ENCODE data around the gene TREML4.

DNA sequence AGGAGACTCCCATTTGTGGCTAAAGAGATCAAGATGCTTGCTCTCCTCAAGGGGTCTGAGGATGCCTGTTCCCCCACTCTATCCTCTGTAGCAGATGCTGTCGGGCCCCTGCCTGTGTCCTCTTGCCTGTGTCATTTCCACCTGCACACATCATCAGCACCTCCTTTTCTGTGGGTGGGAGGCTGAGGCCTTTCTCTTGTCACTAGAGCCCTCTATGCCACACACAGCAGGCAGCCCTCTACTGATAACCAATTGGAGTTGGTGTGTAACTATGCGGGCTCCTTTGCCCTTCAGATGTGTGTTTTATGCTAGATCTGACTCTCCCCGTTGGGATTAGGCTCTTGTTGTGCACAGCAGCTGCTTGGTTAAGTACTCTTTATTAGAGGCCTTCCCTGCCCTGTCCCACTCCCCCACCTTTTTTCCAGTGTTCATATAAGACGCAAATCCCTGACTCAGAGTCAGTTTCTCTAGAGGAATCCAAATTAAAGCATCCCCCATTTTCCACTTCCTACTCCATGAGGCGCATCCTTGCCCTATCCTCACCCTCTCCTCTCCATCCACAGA, 34.9 kb upstream of the TREML4 start:
- no peak for TF ChIP-seq CTCF (IDR thresholded peaks at IDR 0.05)
- no peak for TF ChIP-seq POLR2A (IDR thresholded peaks at IDR 0.05)
